Activated CD4-positive, alpha-beta T cell treated with anti-CD3 and anti-CD28 coated beads, Interleukin-2, amount 10 ng/mL, durations not matched to agents 24 days and 14 days (primary cell): ENCODE results near the gene ST6GALNAC1. TPM values are rescaled to one million over a fixed set of nuclear protein-coding genes. Genes with fewer than 3 reads are reported as not detected.
"Not testable (repeated sequence)": the region's sequence is repeated elsewhere in the genome, so short reads cannot be mapped to it uniquely, and the experiment has no call there.

Experiments used
- DNase-seq: peaks from one replicate; pipeline ENCODE4 v3.0.0; 2022
- H3K27ac Mint-ChIP-seq: one replicate; pipeline ENCODE4 v1.8.0; 2022; ENCODE audit warnings: mild to moderate bottlenecking, mixed read lengths
- H3K27me3 Mint-ChIP-seq: one replicate; pipeline ENCODE4 v1.8.0; 2022; ENCODE audit warnings: mixed read lengths
- H3K36me3 Mint-ChIP-seq: one replicate; pipeline ENCODE4 v1.8.0; 2022; ENCODE audit warnings: low read depth, mild to moderate bottlenecking, mixed read lengths
- H3K4me1 Mint-ChIP-seq: one replicate; pipeline ENCODE4 v1.8.0; 2021; ENCODE audit warnings: mixed read lengths
- H3K4me3 Mint-ChIP-seq: one replicate; pipeline ENCODE4 v1.8.0; 2022; ENCODE audit warnings: mild to moderate bottlenecking, moderate library complexity, mixed read lengths
- H3K9me3 Mint-ChIP-seq: one replicate; pipeline ENCODE4 v1.8.0; 2021; ENCODE audit warnings: mixed read lengths
- intact Hi-C: fragments of 100-400 bp; cut with micrococcal nuclease; formaldehyde crosslinking; loops from one replicate; pipeline ENCODE4 v1.15.1; 2023
- total RNA-seq: library from RNA; stranded (reverse); gene quantifications from 2 replicates; pipeline ENCODE4 v1.2.3, GENCODE V29; 2022

ST6GALNAC1 gene
- total RNA-seq, 1 donor from 2014 or later, result 0.35 TPM

- Mint-ChIP-seq H3K4me1 (peaks cover 6% of the 10 kb centered on the region), H3K36me3 (peaks cover 3% of the 10 kb centered on the region), H3K9me3 (peaks cover 4% of the 10 kb centered on the region), H3K27me3 (peaks cover 9% of the 10 kb centered on the region), H3K27ac (no peak overlapping the region), H3K4me3 (no peak overlapping the region)
- DNase-seq, result no peak
- intact Hi-C loops, result no loop called here
Measured at GRCh38 chr17:76644995-76645394, 1.4 kb upstream of the ST6GALNAC1 start.

- intact Hi-C loops, result no loop called here
- Mint-ChIP-seq H3K36me3 (peaks cover 3% of the 10 kb centered on the region), H3K9me3 (peaks cover 4% of the 10 kb centered on the region)
Measured at GRCh38 chr17:76642994-76643393, 563 bp downstream of the ST6GALNAC1 start.

GRCh38 chr17:76642032-76642561, 1.5 kb downstream of the ST6GALNAC1 start:
- no peak overlapping the region for H3K27ac Mint-ChIP-seq
- no peak overlapping the region for H3K4me3 Mint-ChIP-seq
- intact Hi-C loops, result no loop called here
- peaks cover 6% of the 10 kb centered on the region for H3K4me1 Mint-ChIP-seq
- H3K27me3 Mint-ChIP-seq, result peaks cover 10% of the 10 kb centered on the region
- H3K36me3 Mint-ChIP-seq, result peaks cover 3% of the 10 kb centered on the region
- H3K9me3 Mint-ChIP-seq, result peaks cover 4% of the 10 kb centered on the region
- no peak for DNase-seq

More at GRCh38 chr17:76642994-76643393, 563 bp downstream of the ST6GALNAC1 start:
- DNase-seq, result no peak
- peak overlapping the region; percentile 54 for H3K4me3 Mint-ChIP-seq
- peaks cover 6% of the 10 kb centered on the region for H3K4me1 Mint-ChIP-seq
- H3K27ac Mint-ChIP-seq, result no peak overlapping the region
- H3K27me3 Mint-ChIP-seq, result peaks cover 10% of the 10 kb centered on the region

GRCh38 chr17:76641501-76641900, 2.1 kb downstream of the ST6GALNAC1 start:
- Mint-ChIP-seq H3K27ac (no peak overlapping the region), H3K9me3 (peaks cover 1% of the 10 kb centered on the region), H3K4me1 (peaks cover 6% of the 10 kb centered on the region), H3K36me3 (peaks cover 1% of the 10 kb centered on the region), H3K4me3 (no peak overlapping the region), H3K27me3 (peaks cover 8% of the 10 kb centered on the region)
- intact Hi-C loops, result no loop called here
- no peak for DNase-seq

DNA sequence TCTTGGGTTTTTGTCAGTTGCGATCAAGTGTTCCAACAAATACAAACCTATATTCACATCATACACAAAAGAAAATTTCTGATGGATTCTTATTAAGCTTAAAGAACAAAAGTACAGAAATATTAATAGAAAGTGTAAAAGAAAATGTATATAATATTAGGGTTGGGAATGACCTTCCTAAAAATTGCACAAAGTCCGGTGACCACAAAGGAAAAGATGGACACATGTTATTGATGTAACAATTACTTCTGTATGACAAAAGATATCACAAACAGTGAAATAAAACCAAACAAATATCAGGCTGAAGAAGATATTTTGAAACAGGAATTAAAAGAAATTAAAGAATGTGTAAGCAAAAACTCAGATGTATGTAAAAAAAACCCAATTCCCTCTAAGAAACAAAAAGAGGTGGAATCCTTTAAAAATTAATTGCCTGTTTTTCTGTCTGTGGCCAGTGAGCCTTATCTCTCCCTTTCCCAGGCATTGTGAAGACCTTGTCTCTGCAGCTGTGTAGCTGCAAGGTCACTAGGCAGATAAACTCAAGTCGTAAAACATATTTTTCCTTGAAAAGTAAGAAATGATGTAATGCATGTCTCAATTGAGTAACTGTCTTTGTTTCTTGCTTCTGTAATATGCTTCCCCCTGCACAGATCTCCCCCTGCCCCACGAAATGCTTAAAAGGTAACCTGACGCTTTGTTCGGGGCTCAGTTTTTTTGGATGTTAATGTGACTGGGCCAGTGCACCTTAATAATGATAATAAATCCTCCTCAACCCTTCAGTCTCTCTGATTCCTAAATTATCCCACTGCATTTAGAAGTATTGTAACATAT, 2.8 kb downstream of the ST6GALNAC1 start:
- Mint-ChIP-seq H3K27ac (no peak overlapping the region), H3K27me3 (peaks cover 7% of the 10 kb centered on the region), H3K36me3 (no peaks in the 10 kb centered on the region), H3K4me1 (peaks cover 6% of the 10 kb centered on the region), H3K9me3 (no peaks in the 10 kb centered on the region), H3K4me3 (no peak overlapping the region)
- intact Hi-C loops, result no loop called here
- DNase-seq, result no peak

GRCh38 chr17:76638263-76638662, 5.3 kb downstream of the ST6GALNAC1 start:
- no peak overlapping the region for H3K27ac Mint-ChIP-seq
- peaks cover 8% of the 10 kb centered on the region for H3K27me3 Mint-ChIP-seq
- H3K9me3 Mint-ChIP-seq, result no peaks in the 10 kb centered on the region
- H3K36me3 Mint-ChIP-seq, result no peaks in the 10 kb centered on the region
- intact Hi-C loops, result no loop called here
- no peak for DNase-seq
- peaks cover 4% of the 10 kb centered on the region for H3K4me1 Mint-ChIP-seq
- H3K4me3 Mint-ChIP-seq, result no peak overlapping the region

- H3K36me3 Mint-ChIP-seq, H3K27me3 Mint-ChIP-seq, H3K4me3 Mint-ChIP-seq, H3K4me1 Mint-ChIP-seq, H3K27ac Mint-ChIP-seq, H3K9me3 Mint-ChIP-seq, DNase-seq, intact Hi-C loops: not testable (repeated sequence)
Measured at GRCh38 chr17:76636486-76637206, 6.9 kb downstream of the ST6GALNAC1 start.

DNA sequence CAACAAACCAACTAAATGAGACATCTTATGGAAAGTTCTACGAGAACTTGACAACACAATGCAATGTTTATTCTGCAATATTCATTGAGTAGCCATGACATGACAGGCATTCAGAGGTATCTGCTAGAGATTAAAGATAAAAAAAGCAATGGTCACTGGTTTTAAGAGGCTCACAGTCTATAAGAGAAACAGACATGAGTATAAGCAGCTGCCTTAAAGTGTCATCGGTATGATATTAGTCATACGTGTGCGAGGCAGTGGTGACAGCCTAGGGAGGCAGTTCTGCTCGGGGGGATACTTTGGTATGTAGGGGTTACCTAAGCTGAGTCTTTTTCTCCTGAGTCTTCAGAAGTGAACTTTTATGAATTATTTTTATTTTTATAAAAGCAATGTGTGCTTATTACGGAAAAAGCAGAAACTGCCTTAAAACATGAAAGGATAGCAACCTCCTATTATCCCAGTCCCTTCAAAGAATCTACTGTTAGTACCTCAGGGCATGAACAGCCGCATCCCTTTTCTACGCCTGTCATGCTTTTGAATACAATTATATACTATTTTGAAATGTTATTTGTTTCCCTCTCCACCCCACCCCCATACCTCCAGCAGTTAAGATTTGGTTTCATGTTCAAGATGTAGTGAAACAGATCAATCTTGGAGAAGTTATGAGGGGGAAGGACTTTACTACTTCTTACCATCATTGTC, 7.7 kb downstream of the ST6GALNAC1 start:
- H3K27me3 Mint-ChIP-seq, result peaks cover 6% of the 10 kb centered on the region
- no peaks in the 10 kb centered on the region for H3K9me3 Mint-ChIP-seq
- H3K4me1 Mint-ChIP-seq, result no peaks in the 10 kb centered on the region
- no peak overlapping the region for H3K27ac Mint-ChIP-seq
- intact Hi-C loops, result no loop called here
- DNase-seq, result no peak
- H3K36me3 Mint-ChIP-seq, result no peaks in the 10 kb centered on the region
- H3K4me3 Mint-ChIP-seq, result no peak overlapping the region

DNA sequence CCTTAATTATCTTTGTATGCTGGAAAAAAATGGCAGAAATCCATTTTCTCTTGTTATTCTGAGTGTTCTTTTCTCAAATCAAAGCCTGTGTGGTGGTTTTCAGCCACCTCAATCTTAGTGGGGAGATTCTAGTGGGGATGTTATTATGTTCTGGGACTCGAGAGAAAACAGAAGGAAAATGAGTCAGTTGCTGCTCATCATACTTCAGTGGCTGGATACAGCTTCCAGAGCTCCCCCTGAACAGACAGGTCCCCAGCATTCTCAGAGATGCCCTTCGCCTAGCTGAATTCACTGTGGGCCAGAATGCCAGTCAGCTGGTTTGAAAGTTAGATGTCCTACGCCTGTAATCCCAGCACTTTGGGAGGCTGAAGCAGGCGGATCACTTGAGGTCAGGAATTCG, 8.5 kb downstream of the ST6GALNAC1 start:
- H3K4me3 Mint-ChIP-seq, result no peak overlapping the region
- DNase-seq, result no peak
- H3K36me3 Mint-ChIP-seq, result no peaks in the 10 kb centered on the region
- H3K9me3 Mint-ChIP-seq, result no peaks in the 10 kb centered on the region
- H3K4me1 Mint-ChIP-seq, result no peaks in the 10 kb centered on the region
- H3K27ac Mint-ChIP-seq, result no peak overlapping the region
- intact Hi-C loops, result no loop called here
- peaks cover 6% of the 10 kb centered on the region for H3K27me3 Mint-ChIP-seq

DNA sequence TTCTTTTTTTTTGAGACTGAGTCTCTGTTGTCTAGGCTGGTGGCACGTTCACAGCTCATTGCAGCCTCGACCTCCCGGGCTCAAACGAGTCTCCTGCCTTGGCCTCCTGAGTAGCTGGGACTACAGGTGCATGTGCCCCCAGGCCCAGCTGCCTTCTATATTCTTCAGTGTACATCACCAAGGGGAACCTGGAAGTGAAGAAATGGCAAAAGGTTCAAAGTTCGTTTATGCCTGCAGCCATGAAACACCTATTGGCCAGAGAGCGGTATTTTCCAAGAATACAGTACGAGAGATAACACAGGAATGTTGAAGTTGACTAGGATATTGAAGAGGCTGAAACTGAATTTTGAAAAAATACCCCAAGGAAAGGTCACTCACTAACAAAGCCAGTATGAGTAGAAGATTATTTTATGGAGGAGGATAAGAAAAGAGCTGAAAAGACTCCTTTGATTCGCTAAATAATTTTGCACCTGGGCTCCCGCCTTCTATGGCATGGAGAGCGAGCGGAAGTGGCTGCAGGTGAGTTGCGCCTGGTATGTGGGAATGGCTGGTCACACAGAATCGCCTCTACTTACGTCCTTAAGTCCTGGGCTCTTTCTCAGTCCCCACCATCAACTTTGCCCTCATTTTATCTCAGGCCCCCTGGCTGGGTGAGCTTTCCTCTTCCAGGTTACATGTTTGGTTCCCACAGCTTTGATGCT, 9.8 kb downstream of the ST6GALNAC1 start:
- H3K4me3 Mint-ChIP-seq, result no peak overlapping the region
- DNase-seq, result no peak
- no peaks in the 10 kb centered on the region for H3K36me3 Mint-ChIP-seq
- H3K9me3 Mint-ChIP-seq, result no peaks in the 10 kb centered on the region
- no peak overlapping the region for H3K27ac Mint-ChIP-seq
- no peaks in the 10 kb centered on the region for H3K4me1 Mint-ChIP-seq
- intact Hi-C loops, result no loop called here
- peaks cover 4% of the 10 kb centered on the region for H3K27me3 Mint-ChIP-seq

DNA sequence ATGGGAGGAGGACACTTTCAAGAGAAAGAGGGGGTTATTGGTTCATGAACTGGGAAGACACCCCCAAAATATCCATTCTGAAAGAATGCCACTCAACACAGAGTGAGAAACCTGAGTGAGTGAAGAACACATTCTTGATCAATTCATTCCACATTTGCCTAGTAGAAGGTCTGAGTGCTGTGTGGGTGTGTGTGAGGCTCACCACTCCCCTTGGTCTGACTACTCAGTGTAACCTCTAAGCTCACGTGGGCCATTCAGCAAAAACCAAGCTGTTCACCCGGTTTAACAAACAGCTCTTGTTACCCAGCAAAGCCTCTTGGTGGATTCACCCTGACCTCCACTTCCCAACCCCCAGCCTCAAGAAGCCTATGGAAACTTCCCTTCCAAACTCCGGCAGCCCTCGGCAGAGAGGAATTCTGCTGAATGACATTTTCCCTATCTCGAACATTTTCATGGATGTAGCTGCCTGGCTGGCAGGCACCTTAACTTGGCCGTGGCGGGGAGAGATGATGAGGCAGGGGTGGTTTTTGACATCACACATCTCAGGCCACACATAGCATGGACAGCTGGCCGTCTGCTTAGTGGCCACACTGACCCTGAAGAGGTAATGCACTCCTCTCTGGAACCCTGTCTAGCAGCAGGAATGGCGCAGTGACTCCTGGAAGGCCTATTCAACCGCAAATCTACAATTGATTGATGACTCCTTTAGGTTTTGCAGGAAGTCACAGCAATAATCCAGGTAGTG, 11.6 kb downstream of the ST6GALNAC1 start:
- intact Hi-C loops, result no loop called here
- Mint-ChIP-seq H3K27me3 (peaks cover 3% of the 10 kb centered on the region), H3K4me3 (no peak overlapping the region), H3K4me1 (no peaks in the 10 kb centered on the region), H3K9me3 (no peaks in the 10 kb centered on the region), H3K36me3 (no peaks in the 10 kb centered on the region), H3K27ac (no peak overlapping the region)
- DNase-seq, result no peak

- Mint-ChIP-seq H3K27me3 (peaks cover 6% of the 10 kb centered on the region), H3K36me3 (no peaks in the 10 kb centered on the region), H3K4me1 (no peaks in the 10 kb centered on the region), H3K9me3 (no peaks in the 10 kb centered on the region), H3K27ac (no peak overlapping the region), H3K4me3 (no peak overlapping the region)
- intact Hi-C loops, result no loop called here
- no peak for DNase-seq
Measured at GRCh38 chr17:76630151-76630550, 13.4 kb downstream of the ST6GALNAC1 start.

GRCh38 chr17:76627510-76627909, 16.0 kb downstream of the ST6GALNAC1 start:
- Mint-ChIP-seq H3K4me3 (no peak overlapping the region), H3K9me3 (no peaks in the 10 kb centered on the region)

More at GRCh38 chr17:76627510-76627909, 16.0 kb downstream of the ST6GALNAC1 start:
- Mint-ChIP-seq H3K4me1 (peaks cover 6% of the 10 kb centered on the region), H3K36me3 (no peaks in the 10 kb centered on the region), H3K27me3 (peaks cover 13% of the 10 kb centered on the region), H3K27ac (no peak overlapping the region)
- intact Hi-C loops, result no loop called here
- no peak for DNase-seq
